ENCODE results near the gene XYLT2. TPM values are rescaled to one million over a fixed set of nuclear protein-coding genes. Genes with fewer than 3 reads are reported as not detected.
A peak's percentile ranks its signal among the peaks of the same experiment; 100 is the strongest.
"Not testable (repeated sequence)": the region's sequence is repeated elsewhere in the genome, so short reads cannot be mapped to it uniquely, and the experiment has no call there.

The XYLT2 gene
- polyA plus RNA-seq, 6 donors from 2014 or later: 5.7 to 14.0 (median 9.5) TPM

DNA sequence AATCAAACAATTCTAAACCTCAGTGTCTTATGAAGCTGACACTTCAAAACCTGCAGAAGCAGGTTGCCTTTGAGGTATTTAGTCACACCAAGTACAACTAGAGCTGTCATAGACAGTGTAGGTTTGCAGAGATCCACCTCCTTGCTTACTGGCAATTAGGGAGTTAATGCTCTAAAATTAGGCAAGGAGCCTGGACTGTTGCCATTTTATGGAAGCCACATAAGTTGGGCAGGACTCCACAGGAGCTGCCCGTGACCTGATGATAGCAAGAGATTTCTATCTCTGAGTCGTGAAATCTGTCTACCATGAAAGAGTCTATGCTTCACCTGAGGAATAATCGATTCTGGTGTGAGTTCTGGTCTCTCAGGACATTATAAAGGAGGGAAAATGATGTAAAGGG lies 36.0 kb downstream of the XYLT2 start:
- Mint-ChIP-seq H3K4me3 (no peak overlapping the region), H3K27me3 (no peaks in the 10 kb centered on the region), H3K27ac (no peak overlapping the region), H3K36me3 (peaks cover 16 to 19% of the 10 kb centered on the region in 2 donors), H3K4me1 (no peaks in the 10 kb centered on the region), H3K9me3 (no peaks in the 10 kb centered on the region)
- ATAC-seq (ENCODE audit: low read depth in 2 of 2) (no peak), DNase-seq (no peak)

DNA sequence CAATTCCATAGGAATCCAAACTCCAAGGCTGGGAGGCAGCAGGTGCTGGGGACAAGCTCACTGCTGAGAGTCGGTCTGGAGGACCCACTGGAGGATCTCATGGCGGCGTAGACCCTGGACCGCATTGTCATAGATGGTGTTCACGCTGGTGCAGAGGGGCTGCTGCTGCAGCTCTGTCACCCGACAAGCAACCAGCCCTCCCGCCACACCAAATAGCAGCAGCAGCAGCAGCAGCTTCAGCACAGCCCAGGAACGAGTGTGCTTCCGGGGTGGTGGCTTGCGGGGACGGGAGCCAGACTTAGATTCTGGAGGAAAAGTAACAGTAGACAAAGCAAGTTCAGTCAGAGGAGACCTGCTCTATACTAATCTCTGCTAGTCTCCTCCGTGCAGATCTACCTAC lies 37.0 kb downstream of the XYLT2 start:
- Mint-ChIP-seq H3K9me3 (no peaks in the 10 kb centered on the region), H3K27ac (peak overlapping the region in 2 of 6 donors; percentile 19 to 30), H3K27me3 (no peaks in the 10 kb centered on the region), H3K4me1 (peaks cover 0 to 8% (median 0%) of the 10 kb centered on the region in 3 donors), H3K4me3 (no peak overlapping the region), H3K36me3 (peaks cover 19 to 26% of the 10 kb centered on the region in 2 donors)
- DNase-seq: no peak
- ATAC-seq (ENCODE audit: low read depth in 2 of 2): no peak

DNA sequence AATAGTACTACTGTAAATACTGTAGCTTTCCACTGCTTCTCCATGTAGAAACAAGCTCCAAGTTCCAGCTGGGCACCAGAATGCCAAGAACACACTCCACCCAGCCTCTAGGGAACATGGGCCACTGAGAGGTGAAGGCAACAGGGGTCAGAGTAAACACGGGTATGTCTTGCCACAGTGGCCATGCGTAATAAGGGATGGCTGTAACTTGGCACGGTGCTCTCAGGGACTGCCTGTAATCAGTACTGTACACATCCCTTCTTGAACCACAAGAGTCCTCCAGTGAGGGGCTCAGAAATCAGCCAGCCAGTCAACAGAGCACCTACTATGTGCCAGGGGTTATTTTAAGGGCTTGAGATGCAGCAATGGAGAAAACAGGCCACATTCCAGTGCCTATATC lies 40.6 kb downstream of the XYLT2 start:
- no peak for ATAC-seq (ENCODE audit: low read depth in 2 of 2)
- H3K36me3 Mint-ChIP-seq: peaks cover 23 to 29% of the 10 kb centered on the region in 2 donors

DNA sequence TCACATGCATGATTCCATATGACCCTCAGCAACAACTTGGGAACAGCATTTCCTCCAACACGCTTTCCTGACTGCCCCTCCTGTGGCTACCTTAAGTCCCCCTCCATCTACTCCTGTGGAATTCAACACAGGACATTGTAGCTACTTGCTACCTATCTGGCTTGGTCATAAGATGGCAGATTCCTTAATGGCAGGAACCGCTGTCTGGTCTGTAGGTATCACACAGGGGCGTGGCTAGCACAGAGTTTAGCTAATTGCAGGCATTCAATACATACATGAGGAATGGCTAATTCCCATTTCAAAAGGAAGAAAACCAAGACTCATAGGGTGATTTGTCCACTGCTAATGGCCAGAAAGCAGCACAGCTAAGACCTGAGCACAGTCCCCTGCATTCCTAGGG lies 42.8 kb downstream of the XYLT2 start:
- H3K9me3 Mint-ChIP-seq: no peaks in the 10 kb centered on the region
- peak overlapping the region in 2 of 6 donors; percentile 8 to 30 for H3K27ac Mint-ChIP-seq

More for the DNA sequence above, 40.6 kb downstream of the XYLT2 start:
- DNase-seq: no peak
- H3K9me3 Mint-ChIP-seq: no peaks in the 10 kb centered on the region
- H3K27me3 Mint-ChIP-seq: no peaks in the 10 kb centered on the region
- H3K27ac Mint-ChIP-seq: peak overlapping the region in 1 of 6 donors; percentile 59
- peaks cover 2 to 12% (median 5%) of the 10 kb centered on the region in 3 donors for H3K4me1 Mint-ChIP-seq
- H3K4me3 Mint-ChIP-seq: no peak overlapping the region

DNA sequence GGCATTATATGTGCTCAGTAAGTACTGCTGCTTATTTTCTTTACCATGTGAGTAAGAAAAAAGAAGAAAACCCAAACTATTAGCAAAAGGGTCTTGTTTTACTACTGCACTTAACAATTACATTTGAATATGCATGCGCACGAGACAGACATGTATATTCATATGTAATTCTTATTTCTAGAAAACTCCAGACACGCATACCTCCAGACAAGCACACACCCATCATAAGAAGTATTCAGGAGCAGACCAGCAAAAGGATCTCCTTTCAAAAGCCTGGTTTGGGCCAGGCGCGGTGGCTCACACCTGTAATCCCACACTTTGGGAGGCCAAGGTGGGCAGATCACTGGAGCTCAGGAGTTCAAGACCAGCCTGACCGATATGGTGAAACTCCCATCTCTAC lies 43.6 kb downstream of the XYLT2 start:
- no peak overlapping the region for H3K4me3 Mint-ChIP-seq
- no peak for DNase-seq
- no peak for ATAC-seq (ENCODE audit: low read depth in 2 of 2)
- no peaks in the 10 kb centered on the region for H3K27me3 Mint-ChIP-seq
- H3K9me3 Mint-ChIP-seq: no peaks in the 10 kb centered on the region
- peaks cover 17 to 46% of the 10 kb centered on the region in 2 donors for H3K36me3 Mint-ChIP-seq
- no peak overlapping the region for H3K27ac Mint-ChIP-seq
- peaks cover 6 to 31% (median 21%) of the 10 kb centered on the region in 3 donors for H3K4me1 Mint-ChIP-seq

More for the DNA sequence above, 42.8 kb downstream of the XYLT2 start:
- no peak for ATAC-seq (ENCODE audit: low read depth in 2 of 2)
- no peaks in the 10 kb centered on the region for H3K27me3 Mint-ChIP-seq
- H3K4me1 Mint-ChIP-seq: peaks cover 5 to 24% (median 14%) of the 10 kb centered on the region in 3 donors
- no peak overlapping the region for H3K4me3 Mint-ChIP-seq
- H3K36me3 Mint-ChIP-seq: peaks cover 19 to 41% of the 10 kb centered on the region in 2 donors
- DNase-seq: no peak

DNA sequence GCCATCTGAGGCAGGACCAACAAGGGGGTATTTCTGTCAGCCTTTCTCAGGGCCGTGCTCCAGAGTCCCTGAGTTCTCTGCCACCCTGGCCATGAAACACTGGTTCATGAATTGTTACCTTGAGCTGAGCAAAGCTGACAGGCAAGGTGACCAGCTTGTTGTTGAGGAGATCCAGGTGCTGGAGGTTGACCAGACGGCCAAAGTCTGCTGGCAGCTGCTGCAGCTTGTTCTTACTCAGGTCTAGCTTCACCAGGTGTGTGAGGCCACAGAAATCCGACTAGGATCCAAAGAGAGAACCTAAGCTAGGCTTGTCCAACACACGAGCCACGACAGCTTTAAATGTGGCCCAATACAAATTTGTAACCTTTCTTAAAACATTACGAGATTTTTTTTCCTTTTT lies 46.7 kb downstream of the XYLT2 start:
- ATAC-seq (ENCODE audit: low read depth in 2 of 2) (no peak), DNase-seq (no peak)
- Mint-ChIP-seq H3K9me3 (no peaks in the 10 kb centered on the region), H3K27me3 (no peaks in the 10 kb centered on the region), H3K4me1 (peaks cover 28 to 54% (median 34%) of the 10 kb centered on the region in 3 donors), H3K36me3 (peaks cover 7 to 24% of the 10 kb centered on the region in 2 donors), H3K4me3 (no peak overlapping the region), H3K27ac (peak overlapping the region in 1 of 6 donors; percentile 84)

DNA sequence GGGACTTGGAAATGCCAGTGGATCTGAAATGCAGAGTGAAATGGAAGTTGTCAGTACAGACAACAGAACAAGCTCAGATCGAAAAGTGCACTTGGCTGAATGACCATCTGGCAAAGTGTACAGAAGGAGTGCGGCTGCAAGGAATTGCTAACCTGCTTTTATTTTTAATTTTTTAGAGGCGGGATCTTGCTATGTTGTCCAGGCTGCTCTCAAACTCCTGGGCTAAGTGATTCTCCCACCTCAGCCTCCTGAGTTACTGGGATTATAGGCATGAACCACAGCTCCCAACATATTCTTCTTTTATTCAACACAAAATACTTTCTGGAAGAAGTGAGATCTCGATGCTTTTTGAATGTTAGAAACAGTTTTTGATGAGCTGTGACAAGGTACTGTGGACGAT lies 47.8 kb downstream of the XYLT2 start:
- H3K27ac Mint-ChIP-seq: peak overlapping the region in 1 of 6 donors; percentile 47

DNA sequence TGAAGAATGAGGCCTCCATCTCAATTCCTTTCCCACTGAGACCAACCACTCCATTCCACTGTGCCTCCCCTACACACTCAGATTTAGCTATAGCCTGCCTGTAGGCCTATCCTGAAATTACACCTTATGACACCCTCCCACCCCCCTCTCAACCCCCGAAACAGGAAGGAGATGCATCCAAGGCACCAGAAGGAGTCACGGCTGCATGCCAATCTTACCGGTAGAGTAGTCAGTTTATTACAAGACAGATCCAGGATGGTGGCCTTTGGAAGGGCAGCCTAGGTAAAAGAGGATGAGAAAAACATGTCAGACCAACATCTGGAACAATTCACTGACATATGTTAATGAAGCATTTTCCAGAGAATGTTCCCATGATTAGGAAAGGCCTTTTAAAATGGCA lies 48.8 kb downstream of the XYLT2 start:
- peak overlapping the region in 3 of 6 donors; percentile 26 to 91 (median 45) for H3K27ac Mint-ChIP-seq
- no peaks in the 10 kb centered on the region for H3K27me3 Mint-ChIP-seq
- H3K4me3 Mint-ChIP-seq: peak overlapping the region in 6 of 8 donors; percentile 60 to 90 (median 74)
- DNase-seq (no peak), ATAC-seq (ENCODE audit: low read depth in 2 of 2) (no peak)
- H3K36me3 Mint-ChIP-seq: peaks cover 7 to 17% of the 10 kb centered on the region in 2 donors
- peaks cover 0 to 3% (median 0%) of the 10 kb centered on the region in 7 donors for H3K9me3 Mint-ChIP-seq
- peaks cover 33 to 56% (median 37%) of the 10 kb centered on the region in 3 donors for H3K4me1 Mint-ChIP-seq

More for the DNA sequence above, 47.8 kb downstream of the XYLT2 start:
- no peak for ATAC-seq (ENCODE audit: low read depth in 2 of 2)
- peaks cover 33 to 56% (median 37%) of the 10 kb centered on the region in 3 donors for H3K4me1 Mint-ChIP-seq
- peaks cover 7 to 17% of the 10 kb centered on the region in 2 donors for H3K36me3 Mint-ChIP-seq
- H3K27me3 Mint-ChIP-seq: no peaks in the 10 kb centered on the region
- no peaks in the 10 kb centered on the region for H3K9me3 Mint-ChIP-seq
- DNase-seq: no peak
- peak overlapping the region in 2 of 8 donors; percentile 59 to 90 for H3K4me3 Mint-ChIP-seq

DNA sequence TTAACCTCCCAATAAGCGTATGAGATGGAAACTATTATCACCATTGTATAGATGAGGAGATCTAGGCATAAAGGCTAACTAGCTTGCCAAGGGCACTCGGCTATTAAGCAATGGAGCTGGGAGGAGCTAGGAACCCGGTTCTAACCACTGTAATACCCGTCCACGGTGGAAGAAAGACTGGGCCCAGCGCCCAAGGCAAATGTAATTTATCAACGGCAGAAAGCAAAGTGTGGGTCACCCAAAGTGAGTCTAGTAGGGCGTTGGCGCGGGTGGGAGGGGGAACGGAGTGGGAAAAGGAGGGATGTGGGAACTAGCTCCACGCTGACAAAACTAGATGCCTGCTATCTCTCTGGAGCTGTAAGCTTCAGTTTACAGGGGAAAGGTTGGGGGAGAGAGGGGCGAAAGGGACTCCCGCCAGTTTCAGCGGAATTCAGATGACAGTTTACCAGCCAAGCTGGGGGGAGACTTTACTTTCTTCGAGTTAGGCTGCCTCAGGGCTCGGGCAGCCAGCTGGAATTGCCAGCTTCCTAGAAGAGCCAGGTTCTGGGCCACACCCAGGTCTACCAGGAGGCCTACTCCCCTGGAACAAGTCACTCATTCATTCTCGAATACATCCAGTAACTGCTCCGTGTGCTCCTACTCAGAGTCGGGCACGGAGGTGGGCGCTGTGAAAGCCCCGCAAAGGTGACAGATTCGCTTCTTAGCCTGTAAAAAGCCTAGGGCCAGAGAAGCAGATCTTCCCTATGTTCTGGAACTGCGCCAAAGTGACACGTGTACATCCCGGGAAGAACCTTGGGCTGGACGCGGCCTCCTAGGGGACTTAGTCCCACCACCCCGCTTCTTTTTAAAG lies 50.6 kb downstream of the XYLT2 start:
- peak in 1 of 2 donors; percentile 7 for ATAC-seq (ENCODE audit: low read depth in 2 of 2)
- Mint-ChIP-seq H3K9me3 (peaks cover 0 to 3% (median 0%) of the 10 kb centered on the region in 7 donors), H3K4me1 (peaks cover 31 to 52% (median 35%) of the 10 kb centered on the region in 3 donors), H3K36me3 (peaks cover 3 to 17% of the 10 kb centered on the region in 2 donors), H3K27me3 (peaks cover 0 to under 1% (median 0%) of the 10 kb centered on the region in 3 donors), H3K4me3 (peak overlapping the region; percentile 83 to 95 (median 92)), H3K27ac (peak overlapping the region; percentile 78 to 92 (median 89))
- no peak for DNase-seq

DNA sequence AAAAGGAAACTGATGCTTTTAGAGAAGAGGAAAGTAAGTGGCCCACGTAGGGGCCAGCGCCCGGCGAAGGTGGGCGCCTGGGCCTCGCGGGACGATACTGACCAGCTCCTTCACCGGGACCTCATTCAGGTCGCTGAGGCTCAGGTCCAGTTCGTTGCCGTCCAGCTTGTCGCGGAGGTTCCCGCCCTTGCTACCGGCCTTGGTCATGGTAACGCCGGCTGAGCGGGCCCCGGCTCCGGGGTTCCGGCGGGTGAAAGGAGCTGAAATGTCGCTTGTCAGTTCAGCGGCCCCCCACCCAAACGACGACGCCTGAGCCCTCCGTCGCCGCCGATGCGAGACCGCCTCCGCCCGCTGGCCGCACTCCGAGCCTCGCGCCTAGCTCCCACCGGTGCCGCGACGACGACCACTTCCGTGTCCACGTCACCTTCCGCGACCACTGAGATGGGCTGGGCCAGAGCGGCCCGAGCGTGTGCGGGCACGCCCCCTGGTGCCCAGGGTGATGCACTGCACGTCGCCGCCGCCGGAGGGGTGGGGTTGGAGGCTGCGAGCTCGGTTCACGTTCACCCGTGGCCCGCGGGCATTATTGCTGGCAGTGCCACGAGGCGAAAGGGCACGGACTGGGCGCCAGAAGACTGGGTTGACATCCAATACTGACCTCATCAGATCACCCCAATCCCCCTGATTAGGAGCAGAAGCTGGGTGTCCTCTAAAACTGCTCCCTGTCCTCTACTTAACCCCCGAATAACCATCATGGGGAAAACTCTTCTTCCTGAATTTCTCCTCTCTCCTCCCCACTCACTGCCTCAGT lies 51.4 kb downstream of the XYLT2 start, which contains the start of gene LRRC59:
Gene LRRC59, minus strand, starts transcription at position 413 of the 808 bp plus-strand sequence. Its CDS starts 206 bp downstream, at position 207.
- Mint-ChIP-seq H3K36me3 (peaks cover 0 to 17% of the 10 kb centered on the region in 2 donors), H3K4me1 (peaks cover 28 to 45% (median 34%) of the 10 kb centered on the region in 3 donors), H3K27me3 (peaks cover 0 to 5% (median 0%) of the 10 kb centered on the region in 3 donors), H3K4me3 (peak within 1 kb of the TSS; percentile 83 to 95 (median 92)), H3K9me3 (peaks cover 0 to 3% (median 0%) of the 10 kb centered on the region in 7 donors), H3K27ac (peak within 1 kb of the TSS; percentile 78 to 97 (median 91))
- DNase-seq (peak; percentile 93), ATAC-seq (ENCODE audit: low read depth in 2 of 2) (peak; percentile 96 to 97)

DNA sequence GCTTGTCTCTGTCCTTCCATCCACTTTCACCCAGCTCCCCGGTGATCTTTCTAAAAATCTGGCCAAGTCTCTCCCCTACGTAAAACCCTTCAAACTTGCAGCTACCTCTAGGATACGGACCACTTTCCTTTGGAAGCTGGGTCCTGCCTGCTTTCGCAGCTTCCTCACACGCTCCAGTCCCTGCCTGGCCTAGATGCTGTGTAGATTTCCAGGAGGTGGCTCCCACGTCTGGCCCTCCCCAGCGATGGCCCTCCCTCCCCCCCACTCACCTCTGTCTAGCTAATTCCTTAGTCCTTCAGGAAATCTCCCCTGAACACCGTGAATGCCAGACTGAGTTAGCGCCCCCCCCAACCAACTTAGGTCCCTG lies 52.0 kb downstream of the XYLT2 start:
- Mint-ChIP-seq H3K36me3 (peaks cover 0 to 14% of the 10 kb centered on the region in 2 donors), H3K27ac (peak overlapping the region in 5 of 6 donors; percentile 88 to 97 (median 92)), H3K4me3 (peak overlapping the region; percentile 83 to 95 (median 92)), H3K4me1 (peaks cover 28 to 39% (median 34%) of the 10 kb centered on the region in 3 donors), H3K27me3 (peaks cover 0 to 5% (median 0%) of the 10 kb centered on the region in 3 donors), H3K9me3 (peaks cover 0 to 3% (median 0%) of the 10 kb centered on the region in 7 donors)
- DNase-seq: no peak
- ATAC-seq (ENCODE audit: low read depth in 2 of 2): no peak

DNA sequence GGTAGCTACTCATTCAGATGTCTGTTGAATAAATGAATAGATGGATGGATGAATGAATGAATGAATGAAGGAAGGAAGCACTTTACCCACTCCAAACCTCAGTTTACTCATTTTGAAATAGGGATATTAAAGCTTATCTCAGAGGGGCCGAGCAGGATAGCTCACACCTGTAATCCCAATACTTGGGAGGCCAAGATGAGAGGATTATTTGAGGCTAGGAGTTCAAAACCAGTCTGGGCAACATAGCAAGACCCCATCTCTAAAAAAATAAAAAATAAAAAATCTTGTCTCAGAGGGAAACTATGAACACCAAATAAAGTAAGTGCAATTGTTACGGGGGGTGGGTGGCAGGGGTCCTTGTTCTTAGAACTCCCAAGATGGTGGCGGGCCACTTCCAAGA lies 52.7 kb downstream of the XYLT2 start:
- H3K4me1 Mint-ChIP-seq: peaks cover 28 to 34% (median 33%) of the 10 kb centered on the region in 3 donors

DNA sequence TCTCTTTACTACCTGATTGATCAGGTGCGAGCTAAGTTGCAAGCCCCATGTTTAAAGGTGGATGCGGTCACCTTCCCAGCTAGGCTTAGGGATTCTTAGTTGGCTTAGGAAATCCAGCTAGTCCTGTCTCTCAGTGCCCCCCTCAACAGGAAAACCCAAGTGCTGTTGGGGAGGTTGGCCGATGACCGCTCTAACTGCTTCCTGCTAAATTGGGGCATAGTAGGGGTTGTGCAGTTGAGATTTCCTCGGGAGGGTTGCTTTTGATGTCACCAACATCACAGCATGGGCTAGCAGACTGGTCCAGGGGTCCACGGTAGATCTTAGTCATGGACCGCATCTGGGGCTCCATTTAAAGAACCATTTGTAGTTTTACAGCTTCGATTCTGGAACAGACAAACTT lies 53.7 kb downstream of the XYLT2 start:
- H3K36me3 Mint-ChIP-seq; DNase-seq; H3K27ac Mint-ChIP-seq; H3K9me3 Mint-ChIP-seq; ATAC-seq (ENCODE audit: low read depth in 2 of 2): not testable (repeated sequence)
- H3K4me3 Mint-ChIP-seq: peak overlapping the region in 1 of 8 donors; percentile 44
- H3K4me1 Mint-ChIP-seq: peaks cover 26 to 30% (median 26%) of the 10 kb centered on the region in 3 donors
- peaks cover 7 to 15% (median 11%) of the 10 kb centered on the region in 3 donors for H3K27me3 Mint-ChIP-seq

More for the DNA sequence above, 52.7 kb downstream of the XYLT2 start:
- not testable (repeated sequence) for H3K9me3 Mint-ChIP-seq; DNase-seq; ATAC-seq (ENCODE audit: low read depth in 2 of 2); H3K36me3 Mint-ChIP-seq; H3K27me3 Mint-ChIP-seq; H3K27ac Mint-ChIP-seq
- peak overlapping the region in 4 of 8 donors; percentile 33 to 90 (median 70) for H3K4me3 Mint-ChIP-seq
